A549 (cell line): ENCODE data around the gene AFF1. TPM values are rescaled to one million over a fixed set of nuclear protein-coding genes. Genes with fewer than 3 reads are reported as not detected.

Source experiments
- ATAC-seq, 2 experiments: fragments of 200-7000 bp in 1 of 2; fragments of >200 bp in 1 of 2; cut with Nextera tagmentation in 1 of 2; cut with Tn5 transposase in 1 of 2; 3 replicates each; pipeline versions ENCODE4 v1.8.0 to v1.9.1; 2018 to 2020; ENCODE audit warnings: mild to moderate bottlenecking in 1 of 2, moderate library complexity in 1 of 2
- CTCF ChIA-PET: fragments of 300-600 bp; sonication (Branson Sonifier 250); formaldehyde crosslinking; extraction: SDS; loops from one replicate; lab custom pipeline; 2021; ENCODE audit warnings: antibody characterized with exemption, inconsistent platforms; lab: Yijun Ruan, JAX
- POLR2A ChIA-PET: fragments of 350-600 bp; formaldehyde crosslinking; extraction: SDS; loops from one replicate; lab custom pipeline; 2021; ENCODE audit warnings: antibody characterized with exemption, inconsistent platforms; lab: Yijun Ruan, JAX
- DNase-seq, 2 experiments: peaks; one replicate each; pipeline versions ENCODE4 v3.0.0 to v3.0.0-alpha.2; 2011 to 2016; ENCODE audit warnings: low read depth in 1 of 2, low spot score in 1 of 2
- FAIRE-seq: peaks from 2 replicates; lab custom pipeline; 2011; peaks lifted over from hg19 to GRCh38; lab: Jason Lieb, UNC
- H3K27ac ChIP-seq, 2 experiments: fragments of >200 bp; sonication (Bioruptor Twin); formaldehyde crosslinking; 3 replicates each; pipeline ENCODE4 v1.5.1; 2016 to 2017
- H3K4me1 ChIP-seq: fragments of >200 bp; sonication (Bioruptor Twin); formaldehyde crosslinking; 3 replicates; pipeline ENCODE4 v1.6.1; 2016
- H3K4me2 ChIP-seq: fragments of >200 bp; sonication (Bioruptor Twin); formaldehyde crosslinking; 3 replicates; pipeline ENCODE4 v1.6.1; 2016
- H3K4me3 ChIP-seq: fragments of >200 bp; sonication (Bioruptor Twin); formaldehyde crosslinking; 3 replicates; pipeline ENCODE4 v1.5.1; 2016
- H3K9me3 ChIP-seq: fragments of >200 bp; sonication (Bioruptor Twin); formaldehyde crosslinking; 3 replicates; pipeline ENCODE4 v1.6.1; 2016
- ATOH8 ChIP-seq: fragments of 250-450 bp; sonication (Bioruptor Pico); IDR thresholded peaks from 2 replicates; pipeline ENCODE4 v1.5.0; 2020; ENCODE audit warnings: low read depth, mild to moderate bottlenecking, moderate library complexity
- CBX8 ChIP-seq: fragments of 200-600 bp; sonication (generic); IDR thresholded peaks from 2 replicates; pipeline ENCODE4 v1.6.1; 2016
- CHD4 ChIP-seq: fragments of 200-600 bp; sonication (generic); IDR thresholded peaks from 2 replicates; pipeline ENCODE4 v1.6.1; 2016; ENCODE audit warnings: antibody characterized with exemption, mild to moderate bottlenecking, borderline replicate concordance
- EHMT2 ChIP-seq: fragments of 200-600 bp; sonication (generic); IDR thresholded peaks from 2 replicates; pipeline ENCODE4 v1.6.1; 2016; ENCODE audit warnings: antibody characterized with exemption, low read depth, mild to moderate bottlenecking, moderate library complexity
- EP300 ChIP-seq, 2 experiments: fragments of >200 bp; sonication (Bioruptor Twin); formaldehyde crosslinking; IDR thresholded peaks; 2 replicates in 1 of 2; 3 replicates in 1 of 2; pipeline ENCODE4 v1.6.1; 2016 to 2017
- ESRRA ChIP-seq: fragments of 150-350 bp; IDR thresholded peaks from 2 replicates; pipeline ENCODE4 v1.6.1; 2014; ENCODE audit warnings: mild to moderate bottlenecking, low read length, borderline replicate concordance
- FOSB ChIP-seq: fragments of 250-450 bp; sonication (Bioruptor Pico); IDR thresholded peaks from 2 replicates; pipeline ENCODE4 v1.5.0; 2020; ENCODE audit warnings: mild to moderate bottlenecking, moderate library complexity
- GATA3 ChIP-seq: IDR thresholded peaks from 2 replicates; pipeline ENCODE4 v1.6.1; 2012; ENCODE audit warnings: borderline replicate concordance
- HEYL ChIP-seq: fragments of 250-450 bp; sonication (Bioruptor Pico); IDR thresholded peaks from 2 replicates; pipeline ENCODE4 v1.8.0; 2021; ENCODE audit warnings: mild to moderate bottlenecking, moderate library complexity
- NR3C1 ChIP-seq: fragments of >200 bp; sonication (Bioruptor Twin); formaldehyde crosslinking; IDR thresholded peaks from 3 replicates; pipeline ENCODE4 v1.6.1; 2017
- POLR2AphosphoS2 ChIP-seq: conservative IDR thresholded peaks from 2 replicates; pipeline ENCODE4 v1.6.1; 2012; ENCODE audit warnings: low read length, improper control_type of control experiment, inconsistent platforms
- RCOR1 ChIP-seq: fragments of 150-350 bp; IDR thresholded peaks from 2 replicates; pipeline ENCODE4 v1.6.1; 2014; ENCODE audit warnings: antibody characterized with exemption, low read length, low read depth
- RNF2 ChIP-seq: fragments of 200-600 bp; sonication (generic); IDR thresholded peaks from 2 replicates; pipeline ENCODE4 v1.6.1; 2016; ENCODE audit warnings: low read depth, mild to moderate bottlenecking, antibody characterized with exemption, moderate library complexity, borderline replicate concordance
- SREBF2 ChIP-seq: fragments of 450-650 bp; IDR thresholded peaks from 2 replicates; pipeline ENCODE4 v1.6.1; 2014; ENCODE audit warnings: mild to moderate bottlenecking, moderate library complexity
- TFCP2L1 ChIP-seq: fragments of 250-450 bp; sonication (Bioruptor Pico); IDR thresholded peaks from 2 replicates; pipeline ENCODE4 v1.5.0; 2021; ENCODE audit warnings: mild to moderate bottlenecking
- USF2 ChIP-seq: fragments of 450-650 bp; IDR thresholded peaks from 2 replicates; pipeline ENCODE4 v1.6.1; 2014; ENCODE audit warnings: antibody characterized with exemption
- WGBS: methylation state at CpG from one replicate; pipeline ENCODE4 v1.1.6; 2017; ENCODE audit errors: missing lambda C conversion rate; 5-methylcytosine and 5-hydroxymethylcytosine counted together
- polyA plus RNA-seq, 4 experiments: library from polyadenylated mRNA; depleted of rRNA in 3 of 4; stranded (reverse); fragments of >200 nt; fragmentation: RNase III in 1 of 4; extraction: RNeasy Plus Mini Kit Qiagen cat#74134 plus additional on column Dnase treatment in 1 of 4; gene quantifications; 2 replicates in 3 of 4; 3 replicates in 1 of 4; pipeline ENCODE4 v1.2.3, GENCODE V29; 2011 to 2017

The AFF1 gene
- polyA plus RNA-seq, 2 of the 4 experiments (the other 2 are of a cell fraction) = 13.7 to 15.4 TPM

- Histone ChIP-seq H3K4me3 (no peak overlapping the region), H3K4me2 (no peak overlapping the region)
- TF ChIP-seq RCOR1 = no peak
- TF ChIP-seq RNF2 = no peak
- TF ChIP-seq CHD4 = no peak
- TF ChIP-seq ATOH8 (CRISPR knock-in tag) = no peak
- TF ChIP-seq USF2 = no peak
- no peak for TF ChIP-seq TFCP2L1 (CRISPR knock-in tag)
- TF ChIP-seq NR3C1 = no peak
- no peak for TF ChIP-seq CBX8
- TF ChIP-seq ESRRA = no peak
- TF ChIP-seq GATA3 = no peak
- TF ChIP-seq HEYL = no peak
- TF ChIP-seq EHMT2 = no peak
- no peak for TF ChIP-seq SREBF2
- no peak for TF ChIP-seq FOSB (CRISPR knock-in tag)
- no peak for TF ChIP-seq POLR2AphosphoS2
- no peak for TF ChIP-seq EP300 (IDR thresholded peaks at IDR 0.05)
- TF ChIP-seq, all 56 proteins: peak for 0
- Histone ChIP-seq H3K9me3 (no peaks in the 10 kb centered on the region), H3K27ac (no peak overlapping the region), H3K4me1 (no peaks in the 10 kb centered on the region)
- WGBS = 79% methylated on average over 7 of the region's 7 CpGs
- DNase-seq (no peak), ATAC-seq (no peak), FAIRE-seq (no peak)
- ChIA-PET CTCF (no interaction called here), POLR2A (no interaction called here)
Observed at GRCh38 chr4:87188932-87189331, 254.1 kb downstream of the AFF1 start.

Other genes starting within 250 kb of the AFF1 start
- not detected in 2 replicates for gene SLC10A6, start 85.6 kb upstream of the AFF1 start, polyA plus RNA-seq (2011; rRNA removed)
- not detected in 3 replicates for gene SLC10A6, start 85.6 kb upstream of the AFF1 start, polyA plus RNA-seq (2017; fragmentation: RNase III; extraction: RNeasy Plus Mini Kit Qiagen cat#74134 plus additional on column Dnase treatment)
- gene C4orf36, start 42.6 kb upstream of the AFF1 start, polyA plus RNA-seq (2011; rRNA removed) = 1.5 and 1.9 TPM in 2 replicates
- gene C4orf36, start 42.6 kb upstream of the AFF1 start, polyA plus RNA-seq (2017; fragmentation: RNase III; extraction: RNeasy Plus Mini Kit Qiagen cat#74134 plus additional on column Dnase treatment) = 1.5 to 2.9 TPM (median 2.5 TPM) in 3 replicates